MM.1S (cell line): ENCODE results near the gene TSPAN32.

Experiments used
- CTCF ChIP-seq: fragments of 300-600 bp; sonication (generic); IDR thresholded peaks from 2 replicates; pipeline ENCODE4 v1.5.1; 2016; ENCODE audit warnings: antibody characterized with exemption, low read length, mixed read lengths
- EZH2 ChIP-seq: fragments of 300-600 bp; sonication (generic); optimal IDR thresholded peaks from 2 replicates; pipeline ENCODE3; 2017; ENCODE audit warnings: low read depth, mild to moderate bottlenecking, antibody characterized with exemption, low read length, mixed read lengths
- EZH2phosphoT487 ChIP-seq: fragments of 300-600 bp; sonication (generic); IDR thresholded peaks from 2 replicates; pipeline ENCODE4 v1.6.1; 2018; ENCODE audit warnings: antibody characterized with exemption, low read length

DNA sequence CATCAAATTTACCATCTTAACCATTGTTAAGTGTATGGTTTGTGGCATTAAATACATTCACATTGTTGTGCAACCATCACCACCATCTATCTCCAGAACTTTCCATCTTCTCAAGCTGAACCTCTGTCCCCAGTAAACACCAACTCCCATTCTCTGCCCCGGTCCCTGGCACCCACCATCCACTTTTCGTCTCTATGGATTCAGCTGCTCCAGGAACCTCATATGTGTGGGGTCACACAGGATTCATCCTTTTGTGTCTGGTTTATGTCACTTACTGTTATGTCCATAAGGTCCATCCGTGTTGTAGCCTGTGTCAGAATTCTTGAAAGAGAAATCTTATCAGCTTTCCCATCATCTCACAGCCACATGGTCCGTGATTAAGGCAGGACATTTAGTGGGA, 16.3 kb downstream of the TSPAN32 start:
- TF ChIP-seq CTCF (no peak), EZH2phosphoT487 (no peak), EZH2 (no peak)
